HG03159 (cell line): ENCODE data around the gene UBAC1.
A peak's percentile ranks its signal among the peaks of the same experiment; 100 is the strongest.
"Not testable (repeated sequence)": the region's sequence is repeated elsewhere in the genome, so short reads cannot be mapped to it uniquely, and the experiment has no call there.

Experiments
- ATAC-seq: cut with Tn5 transposase; IDR thresholded peaks from one replicate; pipeline ENCODE4 v1.9.1; 2021; ENCODE audit warnings: mild to moderate bottlenecking, moderate library complexity; ENCODE audit not compliant: unreplicated experiment

The UBAC1 gene

GRCh38 chr9:135925496-135926133 is 35.6 kb downstream of the UBAC1 start:
- no peak for ATAC-seq

GRCh38 chr9:135924628-135925338 is 36.4 kb downstream of the UBAC1 start:
- no peak for ATAC-seq

DNA sequence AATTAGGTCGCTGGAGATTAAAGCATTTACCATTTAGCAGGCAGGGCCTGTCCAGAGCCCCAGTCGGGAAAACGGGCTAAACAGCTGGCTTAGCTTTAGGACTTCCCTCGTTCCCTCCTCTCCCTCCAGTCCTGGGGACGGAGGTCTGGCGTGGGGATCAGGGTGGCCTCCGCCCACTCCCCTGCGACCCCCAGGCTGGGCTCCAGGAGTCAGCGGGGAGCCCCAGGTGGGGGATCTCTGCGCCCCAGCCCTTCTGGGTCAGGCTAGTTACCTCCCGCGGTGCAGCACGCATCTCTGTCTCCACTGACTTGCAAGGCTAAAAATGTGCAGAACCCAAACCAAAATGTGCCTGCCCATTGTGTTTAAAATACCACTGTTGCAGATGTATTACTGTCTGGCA is 37.7 kb downstream of the UBAC1 start:
- ATAC-seq: no peak

DNA sequence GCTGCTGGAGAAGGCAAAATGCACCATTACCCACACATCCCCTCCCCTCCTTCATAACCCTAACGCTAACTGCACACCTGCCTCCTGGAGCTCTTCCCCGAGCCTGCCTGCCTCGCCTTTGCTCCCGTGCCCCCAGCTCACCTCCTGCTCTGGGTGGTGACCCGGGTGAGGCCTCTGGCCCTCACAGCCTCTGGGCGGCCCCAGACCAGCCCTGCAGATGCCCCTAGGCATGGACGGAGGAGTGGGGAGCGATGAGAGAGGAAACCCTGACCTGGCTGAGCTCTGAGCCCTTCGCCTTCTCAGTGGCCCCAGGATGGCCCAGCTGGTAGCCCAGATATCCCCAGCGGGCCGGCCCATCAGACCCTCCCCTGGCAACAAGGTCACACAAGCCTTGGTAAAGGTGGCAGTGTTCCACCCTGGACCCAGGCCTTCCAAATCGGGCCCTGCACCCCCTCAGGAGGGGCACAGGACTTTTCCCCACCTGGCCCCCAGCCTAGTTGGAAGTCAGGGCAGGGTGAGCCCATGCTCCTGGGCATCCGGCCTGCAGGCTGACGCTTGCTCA is 39.3 kb downstream of the UBAC1 start:
- no peak for ATAC-seq

- no peak for ATAC-seq
Measured at GRCh38 chr9:135920973-135921585, 40.1 kb downstream of the UBAC1 start.

- no peak for ATAC-seq
Measured at GRCh38 chr9:135920256-135920930, 40.8 kb downstream of the UBAC1 start.

DNA sequence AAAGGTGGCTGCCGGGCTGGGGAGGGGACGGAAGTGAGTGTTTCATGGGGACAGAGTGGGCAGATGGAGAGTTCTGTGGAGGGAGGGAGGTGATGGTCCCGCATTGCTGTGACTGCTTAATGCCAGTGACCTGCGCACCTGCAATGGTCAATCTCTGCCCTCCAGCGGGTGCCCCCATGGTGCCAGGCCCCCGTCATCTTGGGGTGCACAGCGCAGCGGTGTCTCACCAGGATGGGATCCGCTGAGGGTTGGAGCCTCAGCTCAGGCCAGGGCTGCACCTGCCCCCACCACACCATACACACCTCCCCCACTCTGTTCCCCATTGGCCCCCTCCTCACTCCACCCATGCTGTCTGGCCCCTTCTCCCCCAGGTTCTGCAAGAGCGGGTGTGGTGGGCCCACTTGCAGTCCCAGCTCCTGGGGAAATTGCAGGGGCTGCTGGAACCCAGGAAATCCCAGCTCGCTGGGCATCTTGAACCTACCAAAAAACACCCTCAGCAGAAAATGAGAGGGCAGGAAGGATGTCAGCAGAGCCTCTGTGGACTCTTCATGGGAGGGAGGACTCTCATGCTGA is 41.8 kb downstream of the UBAC1 start:
- ATAC-seq: no peak

DNA sequence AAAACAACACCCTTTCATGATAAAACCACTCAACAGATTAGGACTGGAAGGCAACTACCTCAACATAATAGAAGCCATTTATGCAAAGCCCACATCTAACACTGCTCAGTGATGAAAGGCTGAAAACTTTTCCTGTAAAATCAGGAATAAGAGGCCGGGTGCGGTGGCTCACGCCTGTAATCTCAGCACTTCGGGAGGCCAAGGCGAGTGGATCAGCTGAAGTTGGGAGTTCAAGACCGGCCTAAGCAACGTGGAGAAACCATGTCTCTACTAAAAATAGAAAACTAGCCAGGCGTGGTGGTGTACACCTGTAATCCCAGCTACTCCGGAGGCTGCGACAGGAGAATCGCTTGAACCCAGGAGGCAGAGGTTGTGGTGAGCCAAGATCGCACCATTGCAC is 44.9 kb downstream of the UBAC1 start:
- ATAC-seq: not testable (repeated sequence)

DNA sequence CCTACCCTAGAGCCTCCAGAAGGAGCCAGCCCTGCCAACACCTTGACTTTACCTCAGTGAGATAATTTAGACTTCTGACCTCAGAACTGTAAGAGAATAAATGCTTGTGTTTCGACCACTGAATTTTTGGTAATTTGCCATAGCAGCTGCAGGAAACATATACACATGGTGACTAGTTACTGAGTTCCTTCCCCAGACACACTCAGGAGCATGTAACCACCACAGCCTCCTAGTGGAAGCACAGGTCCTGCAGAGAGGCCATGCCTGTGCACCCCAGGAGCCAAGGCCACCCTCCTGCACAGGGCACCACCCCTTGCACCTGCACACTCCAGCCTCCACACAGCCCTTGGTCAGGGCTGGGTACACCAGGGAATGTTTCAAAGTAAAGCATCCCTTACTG is 46.3 kb downstream of the UBAC1 start:
- ATAC-seq: no peak

- ATAC-seq: not testable (repeated sequence)
Measured at GRCh38 chr9:135911233-135911632, 49.9 kb downstream of the UBAC1 start.

GRCh38 chr9:135910757-135911156 is 50.4 kb downstream of the UBAC1 start:
- ATAC-seq: no peak

DNA sequence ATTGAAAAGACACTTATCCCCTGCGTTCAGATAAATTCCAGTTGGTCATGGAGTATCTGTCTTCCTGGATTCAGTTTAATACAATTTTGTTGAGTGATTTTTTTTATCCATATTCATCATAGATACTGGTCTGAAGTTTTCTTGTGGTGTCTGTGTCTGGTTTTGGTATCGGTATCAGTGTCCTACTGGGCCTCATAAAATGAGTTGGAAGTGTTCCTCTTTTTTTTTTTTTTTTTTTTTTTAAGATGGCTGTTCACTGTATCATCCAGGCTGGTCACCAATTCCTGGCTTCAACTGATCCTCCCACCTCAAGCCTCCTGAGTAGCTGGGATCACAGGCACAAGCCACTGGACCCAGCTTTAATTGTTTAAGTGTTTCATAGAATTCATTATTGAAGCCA is 51.0 kb downstream of the UBAC1 start:
- ATAC-seq: no peak

- ATAC-seq: no peak
Measured at GRCh38 chr9:135909371-135909770, 51.8 kb downstream of the UBAC1 start.

DNA sequence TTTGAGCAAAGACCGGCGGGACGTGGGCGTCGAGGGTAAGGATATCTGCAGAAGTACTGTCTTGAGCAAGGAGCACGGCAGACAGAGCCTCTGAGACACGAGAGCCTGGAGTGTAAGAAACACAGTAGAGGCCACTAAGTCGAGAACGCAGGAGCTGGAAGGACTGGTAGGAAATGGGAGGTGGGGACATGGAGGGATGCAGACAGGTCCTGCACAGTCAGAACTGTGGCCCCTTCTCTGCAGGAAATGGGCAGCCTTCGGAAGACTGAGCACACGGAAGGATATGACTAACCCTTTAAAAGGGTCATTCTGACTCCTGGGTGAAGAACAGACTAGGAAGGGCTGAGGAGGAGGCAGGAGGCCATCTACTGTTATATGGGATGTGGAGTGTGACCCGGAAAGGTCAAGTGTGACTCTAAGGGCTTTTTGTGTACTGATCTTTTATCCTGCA is 52.4 kb downstream of the UBAC1 start:
- no peak for ATAC-seq

GRCh38 chr9:135908093-135908753 is 53.0 kb downstream of the UBAC1 start:
- no peak for ATAC-seq

DNA sequence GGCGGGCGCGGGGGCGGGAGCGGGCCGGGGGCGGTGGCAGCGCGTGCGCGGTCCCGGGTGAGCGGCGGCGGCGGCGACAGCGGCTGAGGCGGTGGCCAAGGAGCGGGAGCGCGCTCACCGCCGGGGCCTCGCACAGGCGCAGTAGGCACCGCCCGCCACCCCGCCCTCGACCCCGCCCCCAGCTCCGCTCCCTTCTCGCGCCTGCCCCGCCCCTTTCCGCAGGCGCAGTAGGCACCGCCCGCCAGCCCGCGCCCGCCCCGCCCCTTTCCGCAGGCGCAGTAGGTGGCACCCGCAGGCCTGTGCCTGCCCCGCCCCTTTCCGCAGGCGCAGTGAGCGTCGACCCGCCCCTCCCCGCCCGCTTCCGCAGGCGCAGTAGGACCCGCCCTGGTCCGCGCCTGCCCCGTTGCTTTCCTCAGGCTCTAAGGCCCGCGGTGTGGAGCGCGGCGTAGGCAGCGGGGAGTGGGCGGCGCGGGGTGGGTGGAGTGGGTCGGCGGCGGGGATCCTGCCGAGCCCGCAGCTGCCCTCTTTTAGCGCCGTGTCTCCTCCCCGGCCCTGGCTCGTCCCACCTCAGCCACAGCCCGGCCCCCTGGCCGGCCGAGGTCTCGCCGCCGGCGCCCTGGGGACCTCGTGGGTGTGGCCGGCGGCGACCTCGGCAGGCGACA is 53.6 kb downstream of the UBAC1 start, which contains the start of gene CAMSAP1:
Gene CAMSAP1, minus strand, starts transcription at position 116 of the 662 bp plus-strand sequence. CDS start 387 bp downstream, outside the sequence.
- ATAC-seq: peak; percentile 72

GRCh38 chr9:135907006-135907430 is 54.2 kb downstream of the UBAC1 start:
- ATAC-seq: peak; percentile 17

GRCh38 chr9:135906291-135907005 is 54.7 kb downstream of the UBAC1 start:
- ATAC-seq: peak; percentile 10
